Measurements from ENCODE around the gene ACTR5.

Gene ACTR5

DNA sequence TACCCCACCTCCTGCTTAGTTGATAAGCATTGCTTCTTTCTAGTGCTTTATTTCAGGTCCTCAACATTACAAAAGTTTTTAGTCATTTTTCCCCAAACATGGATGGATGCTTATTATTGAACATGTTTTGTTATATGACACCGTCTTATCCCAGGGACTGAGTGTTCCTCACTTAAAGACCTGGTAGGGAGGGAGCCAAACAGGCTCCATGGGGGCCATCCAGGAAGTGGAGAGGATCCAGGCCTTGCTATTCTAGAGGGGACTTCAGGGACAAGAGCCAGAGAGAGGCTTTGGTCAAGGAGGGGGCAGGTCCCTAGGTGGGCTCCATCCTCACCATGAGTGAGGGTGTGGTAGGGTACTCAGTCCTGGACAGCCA is 16.5 kb upstream of the ACTR5 start (continued):
- no peak for TF ChIP-seq ZNF366 (tag by site-specific recombination; conservative IDR thresholded peaks at IDR 0.05)
- TF ChIP-seq, protein P1, sequence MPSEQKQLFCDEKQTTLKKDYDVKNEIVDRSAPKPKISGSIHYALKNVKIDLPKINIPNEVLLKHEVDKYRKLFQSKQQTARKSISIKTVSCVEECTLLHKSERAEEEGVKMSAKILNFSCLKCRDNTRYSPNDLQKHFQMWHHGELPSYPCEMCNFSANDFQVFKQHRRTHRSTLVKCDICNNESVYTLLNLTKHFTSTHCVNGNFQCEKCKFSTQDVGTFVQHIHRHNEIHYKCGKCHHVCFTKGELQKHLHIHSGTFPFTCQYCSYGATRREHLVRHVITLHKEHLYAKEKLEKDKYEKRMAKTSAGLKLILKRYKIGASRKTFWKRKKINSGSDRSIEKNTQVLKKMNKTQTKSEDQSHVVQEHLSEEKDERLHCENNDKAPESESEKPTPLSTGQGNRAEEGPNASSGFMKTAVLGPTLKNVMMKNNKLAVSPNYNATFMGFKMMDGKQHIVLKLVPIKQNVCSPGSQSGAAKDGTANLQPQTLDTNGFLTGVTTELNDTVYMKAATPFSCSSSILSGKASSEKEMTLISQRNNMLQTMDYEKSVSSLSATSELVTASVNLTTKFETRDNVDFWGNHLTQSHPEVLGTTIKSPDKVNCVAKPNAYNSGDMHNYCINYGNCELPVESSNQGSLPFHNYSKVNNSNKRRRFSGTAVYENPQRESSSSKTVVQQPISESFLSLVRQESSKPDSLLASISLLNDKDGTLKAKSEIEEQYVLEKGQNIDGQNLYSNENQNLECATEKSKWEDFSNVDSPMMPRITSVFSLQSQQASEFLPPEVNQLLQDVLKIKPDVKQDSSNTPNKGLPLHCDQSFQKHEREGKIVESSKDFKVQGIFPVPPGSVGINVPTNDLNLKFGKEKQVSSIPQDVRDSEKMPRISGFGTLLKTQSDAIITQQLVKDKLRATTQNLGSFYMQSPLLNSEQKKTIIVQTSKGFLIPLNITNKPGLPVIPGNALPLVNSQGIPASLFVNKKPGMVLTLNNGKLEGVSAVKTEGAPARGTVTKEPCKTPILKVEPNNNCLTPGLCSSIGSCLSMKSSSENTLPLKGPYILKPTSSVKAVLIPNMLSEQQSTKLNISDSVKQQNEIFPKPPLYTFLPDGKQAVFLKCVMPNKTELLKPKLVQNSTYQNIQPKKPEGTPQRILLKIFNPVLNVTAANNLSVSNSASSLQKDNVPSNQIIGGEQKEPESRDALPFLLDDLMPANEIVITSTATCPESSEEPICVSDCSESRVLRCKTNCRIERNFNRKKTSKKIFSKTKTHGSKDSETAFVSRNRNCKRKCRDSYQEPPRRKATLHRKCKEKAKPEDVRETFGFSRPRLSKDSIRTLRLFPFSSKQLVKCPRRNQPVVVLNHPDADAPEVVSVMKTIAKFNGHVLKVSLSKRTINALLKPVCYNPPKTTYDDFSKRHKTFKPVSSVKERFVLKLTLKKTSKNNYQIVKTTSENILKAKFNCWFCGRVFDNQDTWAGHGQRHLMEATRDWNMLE (tag by site-specific recombination; conservative IDR thresholded peaks at IDR 0.05; ENCODE audit: low read depth), result no peak
- TF ChIP-seq, protein P2, sequence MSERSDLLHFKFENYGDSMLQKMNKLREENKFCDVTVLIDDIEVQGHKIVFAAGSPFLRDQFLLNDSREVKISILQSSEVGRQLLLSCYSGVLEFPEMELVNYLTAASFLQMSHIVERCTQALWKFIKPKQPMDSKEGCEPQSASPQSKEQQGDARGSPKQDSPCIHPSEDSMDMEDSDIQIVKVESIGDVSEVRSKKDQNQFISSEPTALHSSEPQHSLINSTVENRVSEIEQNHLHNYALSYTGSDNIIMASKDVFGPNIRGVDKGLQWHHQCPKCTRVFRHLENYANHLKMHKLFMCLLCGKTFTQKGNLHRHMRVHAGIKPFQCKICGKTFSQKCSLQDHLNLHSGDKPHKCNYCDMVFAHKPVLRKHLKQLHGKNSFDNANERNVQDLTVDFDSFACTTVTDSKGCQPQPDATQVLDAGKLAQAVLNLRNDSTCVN (tag by site-specific recombination; optimal IDR thresholded peaks at IDR 0.05), result no peak

DNA sequence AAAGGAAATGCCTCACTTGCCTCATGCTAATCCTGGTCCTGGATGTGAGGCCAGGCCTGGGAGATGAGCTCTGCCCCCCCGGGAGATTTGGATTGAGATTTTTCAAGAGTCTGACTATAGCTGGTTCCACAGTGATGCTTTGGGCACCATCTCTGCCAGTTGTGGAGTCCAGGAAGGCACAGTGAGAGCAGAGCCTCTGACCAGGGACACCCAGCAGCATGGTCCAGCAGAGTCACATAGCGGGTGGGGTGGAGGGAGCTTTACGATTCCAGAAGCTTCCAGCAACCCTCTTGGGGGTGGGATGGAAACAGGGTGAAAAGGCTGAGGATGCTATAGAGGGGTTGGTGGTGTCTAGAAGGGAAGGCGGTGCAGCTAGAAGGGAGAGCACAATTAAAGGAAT is 15.3 kb upstream of the ACTR5 start:
- TF ChIP-seq ZNF48 (tag by site-specific recombination; IDR thresholded peaks at IDR 0.05) (no peak), ZNF391 (tag by site-specific recombination; IDR thresholded peaks at IDR 0.05; ENCODE audit: borderline replicate concordance, low read depth) (no peak), ZBTB17 (tag by site-specific recombination; IDR thresholded peaks at IDR 0.05) (no peak), ZNF843 (tag by site-specific recombination; IDR thresholded peaks at IDR 0.05) (no peak), ZNF549 (tag by site-specific recombination; IDR thresholded peaks at IDR 0.05) (no peak), HOXA7 (CRISPR knock-in tag; IDR thresholded peaks at IDR 0.05; ENCODE audit: borderline replicate concordance) (no peak), ZNF133 (tag by site-specific recombination; IDR thresholded peaks at IDR 0.05) (no peak), ZNF654 (tag by site-specific recombination; IDR thresholded peaks at IDR 0.05; ENCODE audit: low read depth) (no peak), ZNF174 (tag by site-specific recombination; IDR thresholded peaks at IDR 0.05) (no peak), ZSCAN30 (tag by site-specific recombination; IDR thresholded peaks at IDR 0.05) (no peak), ZNF776 (tag by site-specific recombination; IDR thresholded peaks at IDR 0.05; ENCODE audit: borderline replicate concordance) (no peak), REPIN1 (tag by site-specific recombination; IDR thresholded peaks at IDR 0.05; ENCODE audit: low read depth) (no peak), ZNF585B (tag by site-specific recombination; IDR thresholded peaks at IDR 0.05) (no peak), ZNF658 (tag by site-specific recombination; IDR thresholded peaks at IDR 0.05) (no peak), IKZF3 (tag by site-specific recombination; IDR thresholded peaks at IDR 0.05) (no peak)
- TF ChIP-seq, protein P3, sequence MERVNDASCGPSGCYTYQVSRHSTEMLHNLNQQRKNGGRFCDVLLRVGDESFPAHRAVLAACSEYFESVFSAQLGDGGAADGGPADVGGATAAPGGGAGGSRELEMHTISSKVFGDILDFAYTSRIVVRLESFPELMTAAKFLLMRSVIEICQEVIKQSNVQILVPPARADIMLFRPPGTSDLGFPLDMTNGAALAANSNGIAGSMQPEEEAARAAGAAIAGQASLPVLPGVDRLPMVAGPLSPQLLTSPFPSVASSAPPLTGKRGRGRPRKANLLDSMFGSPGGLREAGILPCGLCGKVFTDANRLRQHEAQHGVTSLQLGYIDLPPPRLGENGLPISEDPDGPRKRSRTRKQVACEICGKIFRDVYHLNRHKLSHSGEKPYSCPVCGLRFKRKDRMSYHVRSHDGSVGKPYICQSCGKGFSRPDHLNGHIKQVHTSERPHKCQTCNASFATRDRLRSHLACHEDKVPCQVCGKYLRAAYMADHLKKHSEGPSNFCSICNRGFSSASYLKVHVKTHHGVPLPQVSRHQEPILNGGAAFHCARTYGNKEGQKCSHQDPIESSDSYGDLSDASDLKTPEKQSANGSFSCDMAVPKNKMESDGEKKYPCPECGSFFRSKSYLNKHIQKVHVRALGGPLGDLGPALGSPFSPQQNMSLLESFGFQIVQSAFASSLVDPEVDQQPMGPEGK (tag by site-specific recombination; IDR thresholded peaks at IDR 0.05), result no peak
- TF ChIP-seq, protein P4, sequence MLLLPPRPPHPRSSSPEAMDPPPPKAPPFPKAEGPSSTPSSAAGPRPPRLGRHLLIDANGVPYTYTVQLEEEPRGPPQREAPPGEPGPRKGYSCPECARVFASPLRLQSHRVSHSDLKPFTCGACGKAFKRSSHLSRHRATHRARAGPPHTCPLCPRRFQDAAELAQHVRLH (tag by site-specific recombination; IDR thresholded peaks at IDR 0.05), result no peak
- TF ChIP-seq, protein P5, sequence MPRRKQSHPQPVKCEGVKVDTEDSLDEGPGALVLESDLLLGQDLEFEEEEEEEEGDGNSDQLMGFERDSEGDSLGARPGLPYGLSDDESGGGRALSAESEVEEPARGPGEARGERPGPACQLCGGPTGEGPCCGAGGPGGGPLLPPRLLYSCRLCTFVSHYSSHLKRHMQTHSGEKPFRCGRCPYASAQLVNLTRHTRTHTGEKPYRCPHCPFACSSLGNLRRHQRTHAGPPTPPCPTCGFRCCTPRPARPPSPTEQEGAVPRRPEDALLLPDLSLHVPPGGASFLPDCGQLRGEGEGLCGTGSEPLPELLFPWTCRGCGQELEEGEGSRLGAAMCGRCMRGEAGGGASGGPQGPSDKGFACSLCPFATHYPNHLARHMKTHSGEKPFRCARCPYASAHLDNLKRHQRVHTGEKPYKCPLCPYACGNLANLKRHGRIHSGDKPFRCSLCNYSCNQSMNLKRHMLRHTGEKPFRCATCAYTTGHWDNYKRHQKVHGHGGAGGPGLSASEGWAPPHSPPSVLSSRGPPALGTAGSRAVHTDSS (tag by site-specific recombination; IDR thresholded peaks at IDR 0.05), result no peak
- no peaks in the 10 kb centered on the region for H3K36me3 ChIP-seq (ENCODE audit: control insufficient read depth in 2 of 2, insufficient read depth in 1 of 2, low read length in 2 of 2)
- ChIA-PET CTCF (interaction anchor here (0.6 to 3.9 kb wide), 6 partner anchors 10 to 151 kb away, joined by 3 to 27 read pairs (median 6); partner anchors contain the start of gene ACTR5), POLR2A (no interaction called here)
- no peak overlapping the region for H3K4me3 ChIP-seq (ENCODE audit: low read depth, low read length)
- H3K4me1 ChIP-seq (ENCODE audit: control insufficient read depth, insufficient read depth, low read length), result no peaks in the 10 kb centered on the region
- no peak overlapping the region for H3K27ac ChIP-seq (ENCODE audit: extremely low read depth, low read depth, low read length)
- no peaks in the 10 kb centered on the region for H3K9me3 ChIP-seq (ENCODE audit: control insufficient read depth, insufficient read depth, low read depth, low read length)

Measured in HEK293 (cell line).